HT1080 (cell line): Measurements from ENCODE around the gene TSC22D1. TPM values are rescaled to one million over a fixed set of nuclear protein-coding genes. Genes with fewer than 3 reads are reported as not detected.
"Not testable (repeated sequence)": the region's sequence is repeated elsewhere in the genome, so short reads cannot be mapped to it uniquely, and the experiment has no call there.

Source experiments
- DNase-seq: peaks from one replicate; pipeline ENCODE4 v3.0.0-alpha.2; 2015; ENCODE audit warnings: low read depth
- polyA plus RNA-seq, 2 experiments: library from polyadenylated mRNA; depleted of rRNA; stranded (reverse); fragments of >200 nt; gene quantifications; 2 replicates each; pipeline ENCODE4 v1.2.3, GENCODE V29; 2015
- total RNA-seq: library from RNA; depleted of rRNA; stranded (reverse); fragments of >200 nt; shearing (Covaris generic); gene quantifications from 2 replicates; pipeline ENCODE4 v1.2.3, GENCODE V29; 2014; rRNA removed

The TSC22D1 gene
- 114 and 148 TPM in 2 replicates for total RNA-seq
- polyA plus RNA-seq (2015; cell fraction: cytosol; rRNA removed) = 96.5 and 120 TPM in 2 replicates
- 101 and 102 TPM in 2 replicates for polyA plus RNA-seq (2015; cell fraction: nucleus; rRNA removed)

GRCh38 chr13:44575741-44576350 is at the start of gene TSC22D1:
Gene TSC22D1, minus strand, starts transcription at chr13:44576330. Its CDS starts 256 bp downstream, at chr13:44576074.
- no peak for DNase-seq

- no peak for DNase-seq
Measured at GRCh38 chr13:44622708-44623107, 46.6 kb upstream of the TSC22D1 start.

- DNase-seq = no peak
Measured at GRCh38 chr13:44622261-44622660, 46.1 kb upstream of the TSC22D1 start.

- peak; percentile 33 for DNase-seq
Measured at GRCh38 chr13:44620057-44620456, 43.9 kb upstream of the TSC22D1 start.

- DNase-seq = no peak
Measured at GRCh38 chr13:44619651-44620050, 43.5 kb upstream of the TSC22D1 start.

GRCh38 chr13:44618326-44618725 is 42.2 kb upstream of the TSC22D1 start:
- DNase-seq = no peak

- DNase-seq = no peak
Measured at GRCh38 chr13:44617648-44618047, 41.5 kb upstream of the TSC22D1 start.

- DNase-seq = peak; percentile 42
Measured at GRCh38 chr13:44609137-44609536, 33.0 kb upstream of the TSC22D1 start.

GRCh38 chr13:44605721-44606120 is 29.6 kb upstream of the TSC22D1 start:
- no peak for DNase-seq

GRCh38 chr13:44605275-44605674 is 29.1 kb upstream of the TSC22D1 start:
- no peak for DNase-seq

- no peak for DNase-seq
Measured at GRCh38 chr13:44601586-44601985, 25.5 kb upstream of the TSC22D1 start.

- DNase-seq = not testable (repeated sequence)
Measured at GRCh38 chr13:44593861-44594592, 17.9 kb upstream of the TSC22D1 start.

GRCh38 chr13:44592216-44592847 is 16.2 kb upstream of the TSC22D1 start:
- no peak for DNase-seq

- no peak for DNase-seq
Measured at GRCh38 chr13:44591316-44591715, 15.2 kb upstream of the TSC22D1 start.

- DNase-seq = no peak
Measured at GRCh38 chr13:44583137-44583536, 7.0 kb upstream of the TSC22D1 start.

- no peak for DNase-seq
Measured at GRCh38 chr13:44578067-44578400, 1.9 kb upstream of the TSC22D1 start.

- peak; percentile 96 for DNase-seq
Measured at GRCh38 chr13:44577236-44578066, 1.3 kb upstream of the TSC22D1 start.

- DNase-seq = no peak
Measured at GRCh38 chr13:44576351-44577235, 463 bp upstream of the TSC22D1 start.

GRCh38 chr13:44575035-44575434 is 1.1 kb downstream of the TSC22D1 start:
- no peak for DNase-seq

GRCh38 chr13:44574466-44574855 is 1.7 kb downstream of the TSC22D1 start:
- no peak for DNase-seq
